ENCODE measurements around the gene RPS27A.
"Not testable (repeated sequence)": the region's sequence is repeated elsewhere in the genome, so short reads cannot be mapped to it uniquely, and the experiment has no call there.

The RPS27A gene

DNA sequence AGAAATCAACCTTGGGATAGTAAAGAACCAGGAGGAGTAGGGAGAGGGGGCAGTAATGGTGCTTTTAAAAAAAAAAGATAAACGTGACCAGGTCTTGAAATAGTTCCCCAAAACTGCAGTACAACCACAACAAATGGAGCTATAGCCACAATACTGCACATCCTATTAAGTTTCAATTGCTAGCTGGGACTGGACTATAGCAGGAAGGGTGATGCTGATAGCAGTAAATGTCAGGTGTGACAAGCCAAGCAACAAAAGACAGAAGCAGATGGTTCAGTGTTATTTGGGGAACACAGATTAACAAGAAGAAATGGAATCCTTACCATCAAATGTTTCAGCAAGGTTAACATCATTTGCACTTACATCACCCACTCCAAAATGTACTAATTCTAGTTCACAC lies 10.1 kb downstream of the RPS27A start:
- Histone ChIP-seq H3K4me1 (ENCODE audit: control insufficient read depth, insufficient read depth, low read length) (no peaks in the 10 kb centered on the region), H3K27me3 (ENCODE audit: control insufficient read depth, insufficient read depth, low read length) (no peaks in the 10 kb centered on the region), H3K36me3 (ENCODE audit: control insufficient read depth, insufficient read depth, low read length) (no peaks in the 10 kb centered on the region), H3K9ac (ENCODE audit: low read depth, low read length) (no peak overlapping the region), H3K4me3 (ENCODE audit: low read depth, low read length) (no peak overlapping the region), H3K9me3 (ENCODE audit: control insufficient read depth, insufficient read depth, low read length) (no peaks in the 10 kb centered on the region)

DNA sequence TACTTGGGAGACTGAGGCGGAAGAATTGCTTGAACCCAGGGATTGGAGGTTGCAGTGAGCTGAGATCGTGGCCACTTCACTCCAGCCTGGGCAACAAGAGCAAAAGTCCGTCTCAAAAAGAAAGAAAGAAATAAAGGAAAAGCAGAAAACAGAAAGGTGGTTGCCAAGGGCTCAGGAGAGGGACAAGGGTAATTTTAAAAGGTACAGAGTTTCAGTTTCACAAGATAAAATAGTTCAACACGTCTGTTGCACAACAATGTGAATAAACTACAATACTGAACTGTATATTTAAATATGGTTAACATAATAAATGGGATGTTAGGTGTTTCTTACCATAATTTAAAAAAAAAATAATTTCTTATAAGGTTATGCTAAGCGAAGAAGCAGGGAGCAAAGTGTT lies 12.9 kb downstream of the RPS27A start:
- Histone ChIP-seq H3K9ac (ENCODE audit: low read depth, low read length) (no peak overlapping the region), H3K9me3 (ENCODE audit: control insufficient read depth, insufficient read depth, low read length) (no peaks in the 10 kb centered on the region), H3K4me3 (ENCODE audit: low read depth, low read length) (no peak overlapping the region), H3K4me1 (ENCODE audit: control insufficient read depth, insufficient read depth, low read length) (no peaks in the 10 kb centered on the region), H3K27me3 (ENCODE audit: control insufficient read depth, insufficient read depth, low read length) (no peaks in the 10 kb centered on the region), H3K36me3 (ENCODE audit: control insufficient read depth, insufficient read depth, low read length) (peaks cover 2% of the 10 kb centered on the region)

DNA sequence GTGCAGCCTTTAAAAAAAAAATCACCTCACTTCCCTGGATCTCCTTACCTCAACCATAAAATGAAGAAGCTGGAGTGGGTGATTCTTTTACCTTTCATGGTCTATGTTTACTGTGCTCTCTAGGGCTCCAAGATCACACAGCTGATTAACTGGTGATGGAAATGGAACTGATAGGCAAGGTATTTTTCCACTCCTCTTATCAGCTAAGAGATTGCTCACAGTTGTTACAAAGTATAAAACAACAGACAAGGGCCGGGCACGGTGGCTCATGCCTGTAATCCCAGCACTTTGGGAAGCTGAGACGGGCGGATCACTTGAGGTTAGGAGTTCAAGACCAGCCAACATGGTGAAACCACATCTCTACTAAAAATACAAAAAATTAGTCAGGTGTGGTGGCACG lies 14.5 kb downstream of the RPS27A start:
- no peak overlapping the region for H3K4me3 ChIP-seq (ENCODE audit: low read depth, low read length)
- no peaks in the 10 kb centered on the region for H3K9me3 ChIP-seq (ENCODE audit: control insufficient read depth, insufficient read depth, low read length)
- no peaks in the 10 kb centered on the region for H3K27me3 ChIP-seq (ENCODE audit: control insufficient read depth, insufficient read depth, low read length)
- peaks cover 2% of the 10 kb centered on the region for H3K36me3 ChIP-seq (ENCODE audit: control insufficient read depth, insufficient read depth, low read length)
- no peaks in the 10 kb centered on the region for H3K4me1 ChIP-seq (ENCODE audit: control insufficient read depth, insufficient read depth, low read length)
- no peak overlapping the region for H3K9ac ChIP-seq (ENCODE audit: low read depth, low read length)

DNA sequence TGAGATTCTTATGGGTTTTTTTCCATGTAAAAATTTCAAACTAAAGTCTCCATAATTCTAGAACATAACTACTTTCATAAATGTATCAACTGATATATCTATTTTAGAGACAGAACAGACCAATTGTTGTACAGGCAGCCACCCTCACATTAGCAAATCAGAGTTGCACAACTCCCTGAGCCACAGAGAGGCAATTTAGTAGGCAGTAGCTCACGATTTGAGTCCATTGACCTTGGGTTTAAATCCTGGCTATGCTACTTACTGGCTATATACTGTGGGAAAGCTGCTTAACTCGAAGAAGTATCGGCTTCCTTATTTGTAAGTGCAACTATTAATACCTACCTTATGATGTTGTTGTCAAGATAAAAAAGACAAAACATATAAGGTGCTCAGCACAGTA lies 20.3 kb downstream of the RPS27A start:
- H3K27me3 ChIP-seq (ENCODE audit: control insufficient read depth, insufficient read depth, low read length) = no peaks in the 10 kb centered on the region
- peaks cover 2% of the 10 kb centered on the region for H3K36me3 ChIP-seq (ENCODE audit: control insufficient read depth, insufficient read depth, low read length)
- no peak overlapping the region for H3K9ac ChIP-seq (ENCODE audit: low read depth, low read length)
- H3K4me1 ChIP-seq (ENCODE audit: control insufficient read depth, insufficient read depth, low read length) = no peaks in the 10 kb centered on the region
- no peaks in the 10 kb centered on the region for H3K9me3 ChIP-seq (ENCODE audit: control insufficient read depth, insufficient read depth, low read length)
- no peak overlapping the region for H3K4me3 ChIP-seq (ENCODE audit: low read depth, low read length)

DNA sequence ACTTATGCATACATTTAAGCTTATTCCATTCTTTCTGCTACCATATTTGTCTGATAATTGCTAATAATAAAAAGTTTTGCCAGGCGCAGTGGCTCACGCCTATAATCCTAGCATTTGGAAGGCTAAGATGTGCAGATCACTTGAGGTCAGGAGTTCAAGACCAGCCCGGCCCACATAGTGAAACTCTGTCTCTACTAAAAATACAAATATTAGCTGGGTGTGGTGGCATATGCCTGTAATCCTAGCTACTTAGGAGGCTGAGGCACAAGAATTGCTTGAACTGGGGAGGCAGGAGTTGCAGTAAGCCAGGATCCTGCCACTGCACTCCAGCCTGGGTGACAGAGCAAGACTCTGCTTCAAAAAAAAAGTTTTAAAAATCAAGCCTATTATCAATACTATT lies 27.1 kb downstream of the RPS27A start:
- not testable (repeated sequence) for H3K9me3 ChIP-seq (ENCODE audit: control insufficient read depth, insufficient read depth, low read length); H3K27me3 ChIP-seq (ENCODE audit: control insufficient read depth, insufficient read depth, low read length); H3K9ac ChIP-seq (ENCODE audit: low read depth, low read length); H3K4me1 ChIP-seq (ENCODE audit: control insufficient read depth, insufficient read depth, low read length); H3K4me3 ChIP-seq (ENCODE audit: low read depth, low read length)
- peaks cover 11% of the 10 kb centered on the region for H3K36me3 ChIP-seq (ENCODE audit: control insufficient read depth, insufficient read depth, low read length)

DNA sequence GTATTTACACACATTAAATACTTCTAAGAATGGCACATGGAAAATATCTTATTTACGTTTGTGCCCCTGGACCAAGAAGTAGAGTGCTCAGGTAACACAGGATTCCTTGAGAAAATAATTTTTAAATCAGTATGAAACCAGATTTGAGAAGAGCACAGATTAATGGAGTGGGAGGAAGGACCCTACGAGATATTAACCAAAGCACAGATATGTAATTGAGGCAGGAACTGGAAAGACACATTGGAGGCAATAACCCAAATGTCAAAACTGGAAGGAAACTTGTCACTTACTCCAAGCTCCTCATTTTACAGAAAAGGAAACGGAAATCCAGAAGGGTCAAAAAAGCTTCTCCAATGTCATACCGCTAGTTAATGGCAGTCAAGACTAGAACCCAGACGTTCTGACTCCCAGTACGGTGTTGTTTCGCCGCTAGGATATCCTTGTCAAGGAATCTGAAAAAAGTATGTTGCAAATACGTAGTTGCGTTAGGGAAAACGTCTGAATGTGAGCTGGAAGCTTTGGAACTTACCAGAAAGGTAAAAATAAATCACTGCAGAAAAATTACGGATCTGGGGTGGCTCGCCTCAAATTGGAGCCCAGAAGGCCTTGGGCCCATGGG lies 35.9 kb downstream of the RPS27A start:
- Histone ChIP-seq H3K4me1 (ENCODE audit: control insufficient read depth, insufficient read depth, low read length) (no peaks in the 10 kb centered on the region), H3K36me3 (ENCODE audit: control insufficient read depth, insufficient read depth, low read length) (peaks cover 3% of the 10 kb centered on the region), H3K4me3 (ENCODE audit: low read depth, low read length) (peak overlapping the region; percentile 88), H3K9ac (ENCODE audit: low read depth, low read length) (peak overlapping the region; percentile 82), H3K27me3 (ENCODE audit: control insufficient read depth, insufficient read depth, low read length) (no peaks in the 10 kb centered on the region), H3K9me3 (ENCODE audit: control insufficient read depth, insufficient read depth, low read length) (no peaks in the 10 kb centered on the region)

DNA sequence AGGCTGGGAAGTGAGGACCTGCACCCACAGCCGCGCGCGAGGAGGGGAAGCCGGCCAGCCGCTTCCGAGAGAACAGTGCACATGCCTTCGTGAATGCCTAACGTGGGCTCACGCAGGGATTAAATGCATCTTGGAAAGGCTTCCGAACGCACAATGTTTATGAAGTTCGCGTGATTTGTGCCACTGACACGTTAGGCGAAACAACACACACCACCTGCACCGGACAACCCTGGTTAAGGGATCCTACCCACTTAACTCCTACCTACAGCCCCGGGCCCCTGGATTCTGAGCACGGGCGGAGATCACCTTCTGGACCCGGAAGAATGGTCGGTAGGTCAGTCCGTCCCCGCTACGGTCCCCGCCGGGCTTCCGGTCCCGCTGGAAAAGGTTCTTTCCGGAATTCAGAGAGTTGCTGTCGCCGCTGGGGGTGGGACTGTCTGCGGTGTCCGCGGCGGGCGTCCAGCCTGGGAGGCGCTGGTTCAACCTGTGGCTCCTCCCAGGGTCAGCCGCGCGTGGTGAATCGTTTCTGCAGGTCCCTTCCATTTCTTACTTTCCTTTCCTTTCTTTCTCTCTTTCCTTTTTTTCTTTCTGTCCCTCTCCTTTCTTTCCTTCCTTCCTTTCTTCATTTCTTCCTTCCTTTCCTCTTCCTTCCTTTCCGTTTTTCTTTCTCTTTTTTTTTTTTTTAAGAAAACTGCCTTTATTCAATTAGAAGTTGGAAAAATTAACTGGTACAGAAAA lies 36.6 kb downstream of the RPS27A start, which contains the start of gene MTIF2:
MTIF2 (minus strand) TSS at position 325 of the 738 bp plus-strand sequence. CDS start 5,373 bp downstream, outside the sequence.
- H3K9ac ChIP-seq (ENCODE audit: low read depth, low read length) = peak within 1 kb of the TSS; percentile 82
- H3K4me3 ChIP-seq (ENCODE audit: low read depth, low read length) = peak within 1 kb of the TSS; percentile 88
- H3K36me3 ChIP-seq (ENCODE audit: control insufficient read depth, insufficient read depth, low read length) = no peaks in the 10 kb centered on the region

DNA sequence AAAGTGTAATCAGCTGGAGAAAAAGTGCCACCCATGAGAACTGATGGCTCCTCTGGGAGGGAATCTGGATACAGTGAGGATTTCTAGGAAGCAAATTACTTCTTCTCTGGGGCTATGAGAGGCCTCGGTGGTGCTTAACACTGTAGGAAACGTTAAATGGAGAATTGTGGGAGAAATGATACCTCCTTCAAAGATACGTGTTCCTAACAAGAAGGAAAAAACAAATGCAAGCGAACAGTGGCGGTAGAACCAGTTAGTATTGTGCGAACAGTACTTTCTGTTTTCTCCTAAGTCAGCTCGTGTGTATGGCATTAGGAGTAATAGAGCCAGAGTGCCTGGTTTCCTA lies 37.1 kb downstream of the RPS27A start:
- no peaks in the 10 kb centered on the region for H3K36me3 ChIP-seq (ENCODE audit: control insufficient read depth, insufficient read depth, low read length)
- H3K9ac ChIP-seq (ENCODE audit: low read depth, low read length) = peak overlapping the region; percentile 57
- H3K27me3 ChIP-seq (ENCODE audit: control insufficient read depth, insufficient read depth, low read length) = no peaks in the 10 kb centered on the region
- peak overlapping the region; percentile 88 for H3K4me3 ChIP-seq (ENCODE audit: low read depth, low read length)
- H3K9me3 ChIP-seq (ENCODE audit: control insufficient read depth, insufficient read depth, low read length) = no peaks in the 10 kb centered on the region
- no peaks in the 10 kb centered on the region for H3K4me1 ChIP-seq (ENCODE audit: control insufficient read depth, insufficient read depth, low read length)

More for the DNA sequence above, 36.6 kb downstream of the RPS27A start, which contains the start of gene MTIF2:
- Histone ChIP-seq H3K9me3 (ENCODE audit: control insufficient read depth, insufficient read depth, low read length) (no peaks in the 10 kb centered on the region), H3K27me3 (ENCODE audit: control insufficient read depth, insufficient read depth, low read length) (no peaks in the 10 kb centered on the region), H3K4me1 (ENCODE audit: control insufficient read depth, insufficient read depth, low read length) (no peaks in the 10 kb centered on the region)

DNA sequence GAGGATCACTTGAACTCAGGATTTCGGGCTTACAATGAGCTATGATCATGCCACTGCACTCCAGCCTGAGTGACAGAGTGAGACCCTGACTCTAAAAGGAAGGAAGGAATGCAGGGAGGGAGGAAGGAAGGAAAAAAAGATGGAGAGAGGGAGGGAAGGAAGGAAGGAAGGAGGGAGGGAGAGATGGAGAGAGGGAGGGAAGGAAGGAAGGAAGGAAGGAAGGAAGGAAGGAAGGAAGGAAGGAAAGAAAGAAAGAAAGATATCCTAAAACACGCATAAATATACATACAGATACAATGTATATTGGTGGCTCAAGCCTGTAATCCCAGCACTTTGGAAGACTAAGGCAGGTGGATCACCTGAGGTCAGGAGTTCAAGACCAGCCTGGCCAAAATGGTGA lies 41.9 kb downstream of the RPS27A start:
- not testable (repeated sequence) for H3K36me3 ChIP-seq (ENCODE audit: control insufficient read depth, insufficient read depth, low read length); H3K27me3 ChIP-seq (ENCODE audit: control insufficient read depth, insufficient read depth, low read length); H3K9me3 ChIP-seq (ENCODE audit: control insufficient read depth, insufficient read depth, low read length); H3K4me3 ChIP-seq (ENCODE audit: low read depth, low read length); H3K9ac ChIP-seq (ENCODE audit: low read depth, low read length); H3K4me1 ChIP-seq (ENCODE audit: control insufficient read depth, insufficient read depth, low read length)

DNA sequence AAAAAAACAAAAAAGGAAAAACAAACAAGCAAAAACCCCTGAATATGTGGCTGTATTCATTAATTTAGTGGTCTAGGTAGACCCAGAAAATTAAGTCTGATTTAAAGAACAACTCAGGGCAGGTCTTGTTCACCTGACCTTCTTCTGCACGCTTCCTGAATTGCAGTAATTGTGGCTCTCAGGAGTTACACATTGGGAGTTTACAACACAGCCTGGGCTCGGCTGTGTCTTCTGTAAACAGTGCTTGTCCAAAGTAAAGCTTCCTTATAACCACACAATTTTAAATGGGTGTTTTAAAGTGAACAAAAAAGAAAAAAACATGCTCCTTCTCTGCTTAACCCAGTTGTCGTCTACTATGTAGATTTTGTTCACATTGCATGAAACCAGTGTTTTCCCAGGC lies 44.8 kb downstream of the RPS27A start:
- no peak overlapping the region for H3K4me3 ChIP-seq (ENCODE audit: low read depth, low read length)
- H3K9ac ChIP-seq (ENCODE audit: low read depth, low read length) = no peak overlapping the region
- no peaks in the 10 kb centered on the region for H3K9me3 ChIP-seq (ENCODE audit: control insufficient read depth, insufficient read depth, low read length)
- peaks cover 14% of the 10 kb centered on the region for H3K4me1 ChIP-seq (ENCODE audit: control insufficient read depth, insufficient read depth, low read length)
- H3K27me3 ChIP-seq (ENCODE audit: control insufficient read depth, insufficient read depth, low read length) = no peaks in the 10 kb centered on the region
- H3K36me3 ChIP-seq (ENCODE audit: control insufficient read depth, insufficient read depth, low read length) = peaks cover 1% of the 10 kb centered on the region

DNA sequence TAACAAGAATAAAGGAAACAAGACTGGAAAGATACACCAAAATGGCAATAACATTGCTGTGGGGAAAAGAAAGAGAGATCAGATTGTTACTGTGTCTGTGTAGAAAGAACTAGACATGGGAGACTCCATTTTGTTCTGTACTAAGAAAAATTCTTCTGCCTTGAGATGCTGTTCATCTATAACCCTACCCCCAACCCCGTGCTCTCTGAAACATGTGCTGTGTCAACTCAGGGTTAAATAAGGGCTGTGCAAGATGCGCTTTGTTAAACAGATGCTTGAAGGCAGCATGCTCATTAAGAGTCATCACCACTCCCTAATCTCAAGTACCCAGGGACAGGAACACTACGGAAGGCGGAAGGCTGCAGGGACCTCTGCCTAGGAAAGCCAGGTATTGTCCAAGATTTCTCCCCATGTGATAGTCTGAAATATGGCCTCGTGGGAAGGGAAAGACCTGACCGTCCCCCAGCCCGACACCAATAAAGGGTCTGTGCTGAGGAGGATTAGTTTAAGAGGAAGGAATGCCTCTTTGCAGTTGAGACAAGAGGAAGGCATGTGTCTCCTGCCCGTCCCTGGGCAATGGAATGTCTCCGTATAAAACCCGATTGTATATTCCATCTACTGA lies 46.8 kb downstream of the RPS27A start:
- H3K27me3 ChIP-seq (ENCODE audit: control insufficient read depth, insufficient read depth, low read length); H3K9me3 ChIP-seq (ENCODE audit: control insufficient read depth, insufficient read depth, low read length); H3K36me3 ChIP-seq (ENCODE audit: control insufficient read depth, insufficient read depth, low read length): not testable (repeated sequence)
- H3K4me3 ChIP-seq (ENCODE audit: low read depth, low read length) = peak overlapping the region; percentile 32
- peak overlapping the region; percentile 54 for H3K9ac ChIP-seq (ENCODE audit: low read depth, low read length)
- H3K4me1 ChIP-seq (ENCODE audit: control insufficient read depth, insufficient read depth, low read length) = peaks cover 20% of the 10 kb centered on the region

DNA sequence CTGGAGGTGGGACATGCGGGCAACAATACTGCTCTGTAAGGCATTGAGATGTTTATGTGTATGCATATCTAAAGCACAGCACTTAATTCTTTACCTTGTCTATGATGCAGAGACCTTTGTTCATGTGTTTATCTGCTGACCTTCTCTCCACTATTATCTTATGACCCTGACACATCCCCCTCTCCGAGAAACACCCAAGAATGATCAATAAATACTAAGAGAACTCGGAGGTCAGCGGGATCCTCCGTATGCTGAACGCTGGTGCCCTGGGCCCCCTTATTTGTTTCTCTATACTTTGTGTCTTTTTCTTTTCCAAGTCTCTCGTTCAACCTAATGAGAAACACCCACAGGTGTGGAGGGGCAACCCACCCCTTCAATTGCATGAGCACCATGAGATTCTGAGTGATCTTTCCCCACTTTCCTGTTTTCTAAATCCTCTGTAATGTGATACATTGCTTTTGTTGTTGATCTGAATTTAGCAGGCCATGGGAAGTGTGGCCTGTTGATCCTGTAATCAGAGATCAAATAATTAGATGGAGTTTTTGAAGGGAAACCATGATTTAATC lies 47.5 kb downstream of the RPS27A start:
- Histone ChIP-seq H3K4me1 (ENCODE audit: control insufficient read depth, insufficient read depth, low read length) (peaks cover 20% of the 10 kb centered on the region), H3K9ac (ENCODE audit: low read depth, low read length) (peak overlapping the region; percentile 54), H3K4me3 (ENCODE audit: low read depth, low read length) (peak overlapping the region; percentile 19)
- not testable (repeated sequence) for H3K36me3 ChIP-seq (ENCODE audit: control insufficient read depth, insufficient read depth, low read length); H3K27me3 ChIP-seq (ENCODE audit: control insufficient read depth, insufficient read depth, low read length); H3K9me3 ChIP-seq (ENCODE audit: control insufficient read depth, insufficient read depth, low read length)
